Activated naive CD4-positive, alpha-beta T cell treated with anti-CD3 and anti-CD28 coated beads for 36 hours (primary cell): ENCODE results near the gene CDC14A. TPM values are rescaled to one million over a fixed set of nuclear protein-coding genes. Genes with fewer than 3 reads are reported as not detected.
A peak's percentile ranks its signal among the peaks of the same experiment; 100 is the strongest.

Experiments
- CTCF ChIA-PET: fragments of 350-600 bp; sonication (Branson Sonifier 250); formaldehyde crosslinking; loops from one replicate; lab custom pipeline; 2021; ENCODE audit warnings: antibody characterized with exemption; lab: Charles Lee
- DNase-seq: peaks from one replicate; pipeline ENCODE4 v3.0.0-alpha.2; 2020
- H3K27ac Mint-ChIP-seq: one replicate; pipeline ENCODE4 v1.8.0; 2021; ENCODE audit warnings: mild to moderate bottlenecking, mixed read lengths
- H3K27me3 Mint-ChIP-seq: one replicate; pipeline ENCODE4 v1.8.0; 2021; ENCODE audit warnings: low read depth, mixed read lengths
- H3K36me3 Mint-ChIP-seq: one replicate; pipeline ENCODE4 v1.8.0; 2021; ENCODE audit warnings: low read depth, mixed read lengths
- H3K4me1 Mint-ChIP-seq: one replicate; pipeline ENCODE4 v1.8.0; 2021; ENCODE audit warnings: low read depth, mixed read lengths
- H3K4me3 Mint-ChIP-seq: one replicate; pipeline ENCODE4 v1.8.0; 2021; ENCODE audit warnings: mild to moderate bottlenecking, moderate library complexity, mixed read lengths
- H3K9me3 Mint-ChIP-seq: one replicate; pipeline ENCODE4 v1.8.0; 2021; ENCODE audit warnings: mixed read lengths
- intact Hi-C: fragments of 100-400 bp; cut with micrococcal nuclease; formaldehyde crosslinking; loops from one replicate; pipeline ENCODE4 v1.15.1; 2023
- total RNA-seq, 2 experiments: library from RNA; stranded (reverse); gene quantifications; one replicate each; pipeline ENCODE4 v1.2.3, GENCODE V29; 2021

Gene CDC14A
- total RNA-seq, 2 experiments from 2014 or later = 10.1 to 13.1 TPM

DNA sequence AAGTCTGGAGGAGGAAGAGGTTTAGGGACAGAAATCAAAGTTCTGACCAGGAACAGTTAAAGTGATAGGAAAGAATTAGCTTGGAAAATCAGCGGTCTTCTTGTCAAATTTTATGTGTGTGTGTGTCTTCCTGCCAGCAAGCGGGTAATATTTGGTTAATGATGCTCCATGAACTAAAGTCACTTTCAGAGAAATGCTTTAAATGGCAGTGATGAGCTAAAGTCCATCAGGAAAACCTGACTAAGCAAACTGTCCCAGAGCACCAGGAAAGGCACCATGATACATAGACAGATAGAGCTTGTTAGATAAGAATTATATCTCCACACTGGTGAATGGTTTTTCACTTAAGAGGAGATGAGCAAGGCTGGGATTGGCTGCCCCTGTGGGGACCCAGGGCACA is 10.0 kb upstream of the CDC14A start:
- Mint-ChIP-seq H3K27ac (no peak overlapping the region), H3K4me1 (no peaks in the 10 kb centered on the region), H3K4me3 (no peak overlapping the region), H3K36me3 (no peaks in the 10 kb centered on the region), H3K9me3 (no peaks in the 10 kb centered on the region), H3K27me3 (no peaks in the 10 kb centered on the region)
- DNase-seq = no peak
- intact Hi-C loops = no loop called here
- CTCF ChIA-PET = no interaction called here

- Mint-ChIP-seq H3K4me1 (no peaks in the 10 kb centered on the region), H3K36me3 (no peaks in the 10 kb centered on the region), H3K4me3 (no peak overlapping the region), H3K27me3 (no peaks in the 10 kb centered on the region), H3K9me3 (no peaks in the 10 kb centered on the region), H3K27ac (no peak overlapping the region)
- intact Hi-C loops = no loop called here
- DNase-seq = no peak
- CTCF ChIA-PET = no interaction called here
These were observed 8.4 kb upstream of the CDC14A start for GRCh38 chr1:100343897-100344296.

DNA sequence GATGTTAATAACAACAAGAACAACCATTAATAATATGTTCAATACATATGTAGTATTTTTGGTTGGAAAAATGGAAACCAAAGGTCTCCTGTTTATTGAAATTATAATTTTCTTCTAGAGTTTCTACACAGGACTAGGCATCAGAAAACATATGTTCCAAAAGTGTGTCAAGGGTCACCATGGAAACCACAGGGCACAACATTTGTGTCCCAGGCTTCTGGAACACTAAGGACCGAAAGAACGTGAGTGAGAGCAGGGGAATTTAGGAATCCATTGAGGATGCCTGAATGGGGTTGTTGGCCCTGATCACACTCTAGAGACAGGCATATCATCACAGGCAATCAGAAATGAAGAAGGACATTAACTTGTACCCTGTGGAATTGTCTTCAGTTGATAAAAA is 7.5 kb upstream of the CDC14A start:
- no peak for DNase-seq
- Mint-ChIP-seq H3K27ac (no peak overlapping the region), H3K4me1 (no peaks in the 10 kb centered on the region), H3K4me3 (no peak overlapping the region), H3K9me3 (no peaks in the 10 kb centered on the region), H3K27me3 (no peaks in the 10 kb centered on the region), H3K36me3 (no peaks in the 10 kb centered on the region)
- CTCF ChIA-PET = no interaction called here
- intact Hi-C loops = no loop called here

DNA sequence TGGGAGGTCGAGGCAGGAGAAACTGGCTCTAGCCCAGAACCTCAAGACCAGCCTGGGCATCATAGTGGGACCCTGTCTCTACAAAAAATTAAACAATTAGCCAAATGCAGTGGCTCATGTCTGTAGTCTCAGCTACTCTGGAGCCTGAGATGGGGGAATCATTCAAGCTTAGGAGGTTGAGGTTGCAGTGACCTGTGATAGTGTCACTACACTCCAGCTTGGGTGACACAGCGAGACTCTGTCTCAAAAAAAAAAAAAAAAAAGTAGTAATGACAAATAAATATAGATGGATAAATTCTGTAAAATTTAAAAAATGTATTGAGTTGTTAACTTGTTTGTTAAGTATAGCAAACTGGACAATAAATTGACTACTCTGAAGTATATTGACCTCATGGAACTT is 5.9 kb upstream of the CDC14A start:
- CTCF ChIA-PET = interaction anchor here (0.6 kb wide), 1 partner anchor 112 kb away, joined by 3 read pairs; no protein-coding TSS in a partner anchor
- intact Hi-C loops = no loop called here
- H3K4me1 Mint-ChIP-seq = peaks cover 2% of the 10 kb centered on the region
- H3K9me3 Mint-ChIP-seq = no peaks in the 10 kb centered on the region
- no peak for DNase-seq
- no peak overlapping the region for H3K4me3 Mint-ChIP-seq
- H3K27me3 Mint-ChIP-seq = no peaks in the 10 kb centered on the region
- no peak overlapping the region for H3K27ac Mint-ChIP-seq
- no peaks in the 10 kb centered on the region for H3K36me3 Mint-ChIP-seq

GRCh38 chr1:100347009-100347966 is 5.0 kb upstream of the CDC14A start:
- H3K9me3 Mint-ChIP-seq = no peaks in the 10 kb centered on the region
- H3K27ac Mint-ChIP-seq = no peak overlapping the region
- peaks cover 2% of the 10 kb centered on the region for H3K4me1 Mint-ChIP-seq
- H3K27me3 Mint-ChIP-seq = no peaks in the 10 kb centered on the region
- intact Hi-C loops = no loop called here
- no peak overlapping the region for H3K4me3 Mint-ChIP-seq
- no peaks in the 10 kb centered on the region for H3K36me3 Mint-ChIP-seq
- no peak for DNase-seq
- CTCF ChIA-PET = interaction anchor here (1.0 to 1.1 kb wide), 2 partner anchors 12 to 112 kb away, joined by 3 read pairs; no protein-coding TSS in a partner anchor

DNA sequence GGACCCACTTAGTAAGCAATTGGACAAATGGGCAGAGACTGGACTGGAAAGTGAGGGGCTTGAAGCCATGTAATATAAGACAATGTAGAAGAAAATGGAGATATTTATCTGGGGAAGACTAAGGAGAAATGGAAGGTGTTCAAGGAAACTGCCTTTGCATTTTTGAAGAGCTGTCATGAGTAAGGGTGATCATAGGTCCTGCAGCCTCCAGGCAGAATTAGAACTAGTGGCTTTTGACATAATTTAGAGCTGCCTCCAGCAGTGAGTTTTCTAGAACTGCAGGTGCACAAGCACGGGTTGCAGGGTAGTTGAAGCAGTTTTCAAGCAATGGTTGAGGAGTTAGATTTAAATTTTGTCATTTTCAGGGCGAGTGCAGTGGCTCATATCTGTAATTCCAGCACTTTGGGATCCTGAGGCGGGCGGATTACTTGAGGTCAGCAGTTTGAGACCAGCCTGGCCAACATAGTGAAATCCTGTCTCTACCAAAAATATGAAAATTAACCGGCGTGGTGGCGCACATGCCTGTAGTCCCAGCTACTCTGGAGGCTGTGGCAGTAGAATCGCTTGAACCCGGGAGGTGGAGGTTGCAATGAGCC is 3.7 kb upstream of the CDC14A start:
- Mint-ChIP-seq H3K4me1 (peaks cover 3% of the 10 kb centered on the region), H3K27me3 (no peaks in the 10 kb centered on the region), H3K36me3 (peaks cover 3% of the 10 kb centered on the region), H3K9me3 (no peaks in the 10 kb centered on the region), H3K4me3 (no peak overlapping the region), H3K27ac (no peak overlapping the region)
- intact Hi-C loops = no loop called here
- CTCF ChIA-PET = interaction anchor here (0.7 to 1.0 kb wide), 2 partner anchors 11 to 81 kb away, joined by 3 read pairs; no protein-coding TSS in a partner anchor
- DNase-seq = no peak

GRCh38 chr1:100349246-100349645 is 3.1 kb upstream of the CDC14A start:
- Mint-ChIP-seq H3K9me3 (no peaks in the 10 kb centered on the region), H3K27ac (no peak overlapping the region), H3K4me1 (peaks cover 9% of the 10 kb centered on the region), H3K4me3 (no peak overlapping the region), H3K36me3 (peaks cover 6% of the 10 kb centered on the region), H3K27me3 (no peaks in the 10 kb centered on the region)
- DNase-seq = no peak
- CTCF ChIA-PET = interaction anchor here (0.6 to 0.7 kb wide), 2 partner anchors 81 to 434 kb away, joined by 3 to 4 read pairs; no protein-coding TSS in a partner anchor
- intact Hi-C loops = no loop called here

DNA sequence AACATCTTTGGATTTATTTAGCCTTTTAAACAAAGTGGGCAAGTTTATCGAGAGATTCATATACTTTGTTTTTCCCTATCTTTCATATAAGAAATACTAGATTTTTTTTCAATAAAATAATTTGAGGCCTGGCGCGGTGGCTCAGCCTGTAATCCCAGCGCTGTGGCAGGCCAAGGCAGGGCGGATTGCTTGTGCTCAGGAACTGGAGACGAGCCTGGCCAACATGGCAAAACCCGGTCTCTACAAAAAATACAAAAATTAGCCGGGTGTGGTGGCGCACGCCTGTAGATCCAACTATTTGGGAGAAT is 1.6 kb upstream of the CDC14A start:
- Mint-ChIP-seq H3K27me3 (no peaks in the 10 kb centered on the region), H3K36me3 (peaks cover 14% of the 10 kb centered on the region), H3K4me1 (peaks cover 24% of the 10 kb centered on the region), H3K27ac (peak overlapping the region; percentile 97), H3K4me3 (peak overlapping the region; percentile 94), H3K9me3 (no peaks in the 10 kb centered on the region)
- CTCF ChIA-PET = no interaction called here
- intact Hi-C loops = loop anchor here (1.0 to 5.0 kb wide), 13 partner anchors 22 to 546 kb away; partner anchors contain the start of genes AGL, DBT, RTCA and SLC30A7
- DNase-seq = no peak

DNA sequence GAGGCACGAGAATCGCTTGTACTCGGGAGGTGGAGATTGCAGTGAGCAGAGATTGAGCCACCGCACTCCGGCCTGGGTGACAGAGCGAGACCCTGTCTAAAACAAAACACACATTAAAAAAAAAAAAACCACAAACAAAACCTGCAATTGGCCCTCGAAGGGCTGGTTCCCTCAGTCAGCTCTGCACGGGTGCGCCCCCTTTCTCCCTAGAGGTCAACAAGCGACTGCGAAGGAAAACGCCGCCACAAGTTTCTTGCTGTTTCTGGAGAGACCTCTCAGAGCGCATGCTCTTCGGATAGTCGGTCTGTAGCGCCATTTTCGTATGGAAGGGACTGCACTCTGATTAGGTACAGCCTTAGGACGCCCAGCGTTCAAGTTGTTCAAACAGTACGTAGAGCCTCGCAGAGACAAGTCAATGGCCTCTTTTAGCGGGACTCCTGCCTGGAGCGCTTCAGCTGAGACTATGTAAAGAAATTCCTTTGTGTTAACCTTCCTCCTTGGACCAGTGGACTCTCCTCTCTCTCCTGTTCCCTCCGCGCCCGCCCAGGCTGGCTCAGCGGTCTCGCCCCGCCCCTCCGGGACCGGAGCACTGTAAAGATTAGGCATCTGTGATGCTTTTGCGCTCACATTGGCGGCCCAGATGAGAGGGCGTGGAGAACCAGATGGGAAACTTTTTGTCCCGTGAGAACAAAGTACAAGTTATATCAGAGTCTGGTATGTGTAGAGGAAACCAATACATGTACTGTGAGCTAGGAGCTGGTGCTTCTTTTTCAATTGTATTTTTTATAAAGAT is 1.0 kb upstream of the CDC14A start:
- intact Hi-C loops = loop anchor here (1.0 to 5.0 kb wide), 13 partner anchors 22 to 545 kb away; partner anchors contain the start of genes AGL, DBT, RTCA and SLC30A7
- Mint-ChIP-seq H3K9me3 (no peaks in the 10 kb centered on the region), H3K4me3 (peak overlapping the region; percentile 94), H3K36me3 (peaks cover 14% of the 10 kb centered on the region), H3K4me1 (peaks cover 29% of the 10 kb centered on the region), H3K27ac (peak overlapping the region; percentile 97), H3K27me3 (no peaks in the 10 kb centered on the region)
- peak; percentile 92 for DNase-seq
- CTCF ChIA-PET = interaction anchor here (0.9 to 2.1 kb wide), 4 partner anchors 13 to 103 kb away, joined by 3 to 10 read pairs (median 6); partner anchors contain the start of gene RTCA

DNA sequence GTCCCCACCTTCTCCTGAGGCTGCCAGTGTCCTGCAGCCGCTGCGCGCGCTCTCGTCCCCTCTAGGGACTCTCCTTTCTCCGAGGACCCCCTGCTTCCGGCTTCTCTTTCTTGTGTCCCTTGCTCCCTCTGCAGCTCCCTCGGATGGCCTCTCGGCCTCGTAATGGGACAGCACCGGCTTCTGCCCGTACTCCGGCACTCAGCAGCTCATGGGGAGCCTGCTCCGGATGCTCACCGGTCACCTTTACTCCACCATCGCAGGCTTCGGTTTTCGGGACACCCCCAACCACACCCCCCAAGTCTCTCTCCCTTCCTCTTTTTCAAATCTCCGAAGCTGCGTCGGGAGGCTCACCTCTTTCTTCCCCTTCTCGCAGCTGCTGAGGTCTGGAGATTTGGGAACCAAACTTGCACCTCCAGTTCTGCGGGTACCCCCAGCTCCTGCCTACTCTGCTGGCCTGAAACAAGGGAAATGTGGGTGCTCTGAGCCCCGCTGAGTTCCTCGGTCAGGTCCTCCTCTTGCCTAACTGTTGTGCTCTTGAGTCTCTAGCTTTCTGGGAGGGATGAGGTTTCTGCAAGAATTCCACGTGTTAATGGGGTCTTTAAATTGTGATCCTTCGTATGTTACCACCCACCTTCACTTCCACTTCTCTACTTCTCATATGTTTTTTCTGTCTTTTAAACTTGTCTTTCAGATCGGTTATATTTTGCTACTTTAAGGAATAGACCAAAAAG is 930 bp downstream of the CDC14A start:
- H3K36me3 Mint-ChIP-seq = peaks cover 16% of the 10 kb centered on the region
- H3K4me1 Mint-ChIP-seq = peaks cover 45% of the 10 kb centered on the region
- intact Hi-C loops = loop anchor here (1.0 to 5.0 kb wide), 3 partner anchors 24 to 501 kb away; partner anchors contain the start of gene AGL

GRCh38 chr1:100353988-100354387 is 1.7 kb downstream of the CDC14A start:
- no peaks in the 10 kb centered on the region for H3K27me3 Mint-ChIP-seq
- H3K9me3 Mint-ChIP-seq = no peaks in the 10 kb centered on the region
- H3K36me3 Mint-ChIP-seq = peaks cover 16% of the 10 kb centered on the region
- peak overlapping the region; percentile 93 for H3K27ac Mint-ChIP-seq
- peak overlapping the region; percentile 94 for H3K4me3 Mint-ChIP-seq
- DNase-seq = no peak
- intact Hi-C loops = loop anchor here (1.0 to 5.0 kb wide), 3 partner anchors 23 to 502 kb away; partner anchors contain the start of gene AGL
- H3K4me1 Mint-ChIP-seq = peaks cover 49% of the 10 kb centered on the region
- CTCF ChIA-PET = interaction anchor here (0.6 to 2.8 kb wide), 11 partner anchors 12 to 118 kb away, joined by 3 to 13 read pairs (median 5); no protein-coding TSS in a partner anchor

More for the DNA sequence above, 930 bp downstream of the CDC14A start:
- Mint-ChIP-seq H3K27ac (peak overlapping the region; percentile 93), H3K9me3 (no peaks in the 10 kb centered on the region), H3K27me3 (no peaks in the 10 kb centered on the region), H3K4me3 (peak overlapping the region; percentile 94)
- DNase-seq = peak; percentile 72
- CTCF ChIA-PET = interaction anchor here (0.6 to 2.8 kb wide), 16 partner anchors 8 to 299 kb away, joined by 3 to 13 read pairs (median 6); partner anchors contain the start of gene RTCA
